ENCODE measurements around the gene KCNQ4. TPM values are rescaled to one million over a fixed set of nuclear protein-coding genes. Genes with fewer than 3 reads are reported as not detected.

Gene KCNQ4
- total and polyA plus RNA-seq, 10 of the 15 experiments (the other 5 are each of a cell fraction or from before 2014, with no cell fraction given) = 0.04 to 0.18 (median 0.08) TPM; not detected in 2

DNA sequence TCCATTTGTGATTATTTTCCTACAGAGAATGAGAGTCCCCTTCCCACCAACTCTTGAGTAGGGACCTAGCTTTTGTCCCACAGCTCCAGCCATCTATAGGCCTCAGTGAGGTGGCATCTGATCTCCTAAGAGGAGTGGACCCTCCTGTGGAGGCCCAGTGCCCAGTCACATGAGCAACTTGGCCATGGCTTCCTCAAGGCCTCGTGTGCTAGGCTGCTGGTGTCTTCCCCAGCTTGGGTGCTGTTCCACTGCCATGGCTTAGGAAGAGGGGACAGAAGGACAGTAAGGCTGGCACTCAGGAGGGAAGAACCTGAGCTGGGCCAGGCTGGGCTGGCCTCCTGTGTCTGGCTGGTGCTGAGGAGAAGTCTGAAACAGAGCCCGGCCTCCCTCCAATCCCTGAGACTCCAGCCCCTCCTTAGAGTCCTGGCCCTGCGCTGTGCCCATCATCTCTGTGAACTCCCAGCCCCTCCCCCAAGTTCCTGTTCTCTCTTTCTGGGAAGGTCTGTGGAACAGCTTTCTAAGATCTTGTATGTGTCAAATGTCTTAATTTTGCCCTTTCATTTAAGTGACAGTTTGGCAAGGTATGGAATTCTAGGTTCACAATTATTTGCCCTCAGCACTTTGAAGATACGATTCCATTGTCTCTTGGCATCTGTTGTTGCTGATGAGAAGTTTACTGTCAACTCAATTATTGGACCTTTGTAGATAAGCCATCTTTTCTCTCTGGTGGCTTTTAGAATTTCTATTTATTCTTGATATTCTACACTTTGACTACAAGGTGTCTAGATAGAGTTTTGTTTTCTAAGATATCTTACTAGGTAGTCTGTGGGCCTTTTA, 7.1 kb upstream of the KCNQ4 start:
- Histone ChIP-seq H3K4me1 (ENCODE audit: control insufficient read depth, insufficient read depth, low read length) (no peaks in the 10 kb centered on the region), H4K20me1 (ENCODE audit: control insufficient read depth, insufficient read depth) (no peaks in the 10 kb centered on the region), H3K27ac (ENCODE audit: control insufficient read depth, insufficient read depth) (no peak overlapping the region), H3K9me3 (replicated peaks; ENCODE audit: control insufficient read depth, insufficient read depth, low read length) (no peaks in the 10 kb centered on the region; the same call in 2 of the 3 replicates), H3K27me3 (replicated peaks in 1 of 2; ENCODE audit: control insufficient read depth in 2 of 2, insufficient read depth in 2 of 2, low read length in 1 of 2) (no peaks in the 10 kb centered on the region), H3K4me2 (ENCODE audit: control insufficient read depth, insufficient read depth) (no peak overlapping the region), H3K79me2 (ENCODE audit: control insufficient read depth, insufficient read depth, low read length) (no peaks in the 10 kb centered on the region), H2AFZ (ENCODE audit: control insufficient read depth, low read depth, low read length) (no peak overlapping the region), H3K4me3 (no peak overlapping the region), H3K36me3 (ENCODE audit: control insufficient read depth in 2 of 2, insufficient read depth in 2 of 2, low read length in 1 of 2) (peaks cover 0 to 12% of the 10 kb centered on the region in 2 experiments; a peak in 3 of 4 replicates), H3K9ac (ENCODE audit: control insufficient read depth, insufficient read depth, low read length) (no peak overlapping the region)
- ChIA-PET POLR2A (interaction anchor here (0.6 to 2.0 kb wide), 2 partner anchors 72 to 441 kb away, joined by 4 to 5 read pairs; no protein-coding TSS in a partner anchor), SMC1A (ENCODE audit: uncharacterized antibody, unreplicated experiment) (interaction anchor here (1.6 to 7.5 kb wide), 3 partner anchors 11 to 72 kb away, joined by 3 to 111 read pairs (median 39); no protein-coding TSS in a partner anchor), CTCF (interaction anchor here (1.0 to 8.9 kb wide), 8 partner anchors 9 to 245 kb away, joined by 3 to 254 read pairs (median 58); partner anchors contain the start of genes NFYC and ZNF684), RAD21 (ENCODE audit: unreplicated experiment) (interaction anchor here (1.2 to 6.5 kb wide), 4 partner anchors 11 to 72 kb away, joined by 5 to 86 read pairs (median 15); no protein-coding TSS in a partner anchor)
- 98% methylated on average over 4 of the region's 4 CpGs for WGBS (ENCODE audit: insufficient coverage, insufficient replicate concordance, low lambda C conversion rate, missing lambda C conversion rate)
- intact Hi-C loops (cut with micrococcal nuclease; ENCODE audit: unreplicated experiment) (no loop called here), in situ Hi-C loops (cut with MboI) (no loop called here)
- BruUV-seq (replicated peaks) = no TSS peak
- no peak for ATAC-seq
- no peak for DNase-seq (ENCODE audit: low read depth, low spot score)
- TF ChIP-seq EP300 (IDR thresholded peaks at IDR 0.05; ENCODE audit: borderline replicate concordance in 1 of 2, control insufficient read depth in 1 of 2, low read depth in 2 of 2, low read length in 2 of 2) (no peak), YY1 (IDR thresholded peaks at IDR 0.05; ENCODE audit: low read depth, low read length) (no peak), RFX5 (IDR thresholded peaks at IDR 0.05; ENCODE audit: low read depth, low read length) (no peak), ZNF384 (IDR thresholded peaks at IDR 0.05; ENCODE audit: borderline replicate concordance, low read depth, low read length) (no peak), MXI1 (IDR thresholded peaks at IDR 0.05; ENCODE audit: low read depth, low read length) (no peak), IKZF2 (IDR thresholded peaks at IDR 0.05) (no peak)
- TF ChIP-seq, protein P1, sequence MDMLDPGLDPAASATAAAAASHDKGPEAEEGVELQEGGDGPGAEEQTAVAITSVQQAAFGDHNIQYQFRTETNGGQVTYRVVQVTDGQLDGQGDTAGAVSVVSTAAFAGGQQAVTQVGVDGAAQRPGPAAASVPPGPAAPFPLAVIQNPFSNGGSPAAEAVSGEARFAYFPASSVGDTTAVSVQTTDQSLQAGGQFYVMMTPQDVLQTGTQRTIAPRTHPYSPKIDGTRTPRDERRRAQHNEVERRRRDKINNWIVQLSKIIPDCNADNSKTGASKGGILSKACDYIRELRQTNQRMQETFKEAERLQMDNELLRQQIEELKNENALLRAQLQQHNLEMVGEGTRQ (IDR thresholded peaks at IDR 0.05; ENCODE audit: borderline replicate concordance, low read depth, low read length) = no peak
- TF ChIP-seq, protein P2, sequence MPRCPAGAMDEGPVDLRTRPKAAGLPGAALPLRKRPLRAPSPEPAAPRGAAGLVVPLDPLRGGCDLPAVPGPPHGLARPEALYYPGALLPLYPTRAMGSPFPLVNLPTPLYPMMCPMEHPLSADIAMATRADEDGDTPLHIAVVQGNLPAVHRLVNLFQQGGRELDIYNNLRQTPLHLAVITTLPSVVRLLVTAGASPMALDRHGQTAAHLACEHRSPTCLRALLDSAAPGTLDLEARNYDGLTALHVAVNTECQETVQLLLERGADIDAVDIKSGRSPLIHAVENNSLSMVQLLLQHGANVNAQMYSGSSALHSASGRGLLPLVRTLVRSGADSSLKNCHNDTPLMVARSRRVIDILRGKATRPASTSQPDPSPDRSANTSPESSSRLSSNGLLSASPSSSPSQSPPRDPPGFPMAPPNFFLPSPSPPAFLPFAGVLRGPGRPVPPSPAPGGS (IDR thresholded peaks at IDR 0.05; ENCODE audit: borderline replicate concordance, insufficient read depth, low read depth, low read length, poor library complexity, severe bottlenecking) = no peak
- TF ChIP-seq, protein P3, sequence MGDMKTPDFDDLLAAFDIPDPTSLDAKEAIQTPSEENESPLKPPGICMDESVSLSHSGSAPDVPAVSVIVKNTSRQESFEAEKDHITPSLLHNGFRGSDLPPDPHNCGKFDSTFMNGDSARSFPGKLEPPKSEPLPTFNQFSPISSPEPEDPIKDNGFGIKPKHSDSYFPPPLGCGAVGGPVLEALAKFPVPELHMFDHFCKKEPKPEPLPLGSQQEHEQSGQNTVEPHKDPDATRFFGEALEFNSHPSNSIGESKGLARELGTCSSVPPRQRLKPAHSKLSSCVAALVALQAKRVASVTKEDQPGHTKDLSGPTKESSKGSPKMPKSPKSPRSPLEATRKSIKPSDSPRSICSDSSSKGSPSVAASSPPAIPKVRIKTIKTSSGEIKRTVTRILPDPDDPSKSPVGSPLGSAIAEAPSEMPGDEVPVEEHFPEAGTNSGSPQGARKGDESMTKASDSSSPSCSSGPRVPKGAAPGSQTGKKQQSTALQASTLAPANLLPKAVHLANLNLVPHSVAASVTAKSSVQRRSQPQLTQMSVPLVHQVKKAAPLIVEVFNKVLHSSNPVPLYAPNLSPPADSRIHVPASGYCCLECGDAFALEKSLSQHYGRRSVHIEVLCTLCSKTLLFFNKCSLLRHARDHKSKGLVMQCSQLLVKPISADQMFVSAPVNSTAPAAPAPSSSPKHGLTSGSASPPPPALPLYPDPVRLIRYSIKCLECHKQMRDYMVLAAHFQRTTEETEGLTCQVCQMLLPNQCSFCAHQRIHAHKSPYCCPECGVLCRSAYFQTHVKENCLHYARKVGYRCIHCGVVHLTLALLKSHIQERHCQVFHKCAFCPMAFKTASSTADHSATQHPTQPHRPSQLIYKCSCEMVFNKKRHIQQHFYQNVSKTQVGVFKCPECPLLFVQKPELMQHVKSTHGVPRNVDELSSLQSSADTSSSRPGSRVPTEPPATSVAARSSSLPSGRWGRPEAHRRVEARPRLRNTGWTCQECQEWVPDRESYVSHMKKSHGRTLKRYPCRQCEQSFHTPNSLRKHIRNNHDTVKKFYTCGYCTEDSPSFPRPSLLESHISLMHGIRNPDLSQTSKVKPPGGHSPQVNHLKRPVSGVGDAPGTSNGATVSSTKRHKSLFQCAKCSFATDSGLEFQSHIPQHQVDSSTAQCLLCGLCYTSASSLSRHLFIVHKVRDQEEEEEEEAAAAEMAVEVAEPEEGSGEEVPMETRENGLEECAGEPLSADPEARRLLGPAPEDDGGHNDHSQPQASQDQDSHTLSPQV (IDR thresholded peaks at IDR 0.05) = no peak
- no peak for FAIRE-seq

All from GM12878 (cell line).